HEK293 (cell line): ENCODE measurements around the gene UXS1.

Experiments used
- CTCF ChIA-PET: fragments of 350-600 bp; formaldehyde crosslinking; extraction: SDS; loops from one replicate; lab custom pipeline; 2021; ENCODE audit warnings: antibody characterized with exemption; lab: Yijun Ruan, JAX
- POLR2A ChIA-PET: fragments of 300-600 bp; formaldehyde crosslinking; extraction: SDS; loops from one replicate; lab custom pipeline; 2020; ENCODE audit warnings: antibody characterized with exemption, inconsistent platforms; lab: Yijun Ruan, JAX
- H3K27ac ChIP-seq: fragments of 200-500 bp; sonication (Bioruptor generic); 2 replicates; pipeline ENCODE4 v1.5.1; 2014; ENCODE audit warnings: low read depth, low read length, control low read depth, inconsistent platforms; ENCODE audit errors: extremely low read depth
- H3K36me3 ChIP-seq, 2 experiments: fragments of 200-500 bp in 1 of 2; sonication (Bioruptor generic) in 1 of 2; 1 replicate in 1 of 2; 2 replicates in 1 of 2; pipeline ENCODE4 v1.5.1; 2014 to 2017; ENCODE audit warnings: inconsistent platforms in 2 of 2, low read length in 2 of 2; ENCODE audit not compliant: control insufficient read depth in 2 of 2, insufficient read depth in 1 of 2
- H3K4me1 ChIP-seq: fragments of 200-500 bp; sonication (Bioruptor generic); 2 replicates; pipeline ENCODE4 v1.5.1; 2014; ENCODE audit warnings: mild to moderate bottlenecking, low read length, inconsistent platforms; ENCODE audit not compliant: control insufficient read depth, insufficient read depth
- H3K4me3 ChIP-seq: 2 replicates; pipeline ENCODE4 v1.5.1; 2011; ENCODE audit warnings: low read depth, mild to moderate bottlenecking, control low read depth, low read length, moderate library complexity
- H3K9me3 ChIP-seq: fragments of 200-500 bp; sonication (Bioruptor generic); 2 replicates; pipeline ENCODE4 v1.5.1; 2014; ENCODE audit warnings: low read depth, low read length, inconsistent platforms; ENCODE audit not compliant: control insufficient read depth, insufficient read depth
- IKZF3 ChIP-seq: fragments of 450-650 bp; IDR thresholded peaks from 2 replicates; pipeline ENCODE4 v1.5.0; 2018; ENCODE audit warnings: missing biosample characterization, mild to moderate bottlenecking, missing genetic modification characterization, moderate library complexity
- KLF17 ChIP-seq: fragments of 450-650 bp; formaldehyde crosslinking; IDR thresholded peaks from 2 replicates; pipeline ENCODE4 v1.5.1; 2016; ENCODE audit warnings: missing biosample characterization, missing genetic modification characterization
- RBAK ChIP-seq: fragments of 450-650 bp; formaldehyde crosslinking; IDR thresholded peaks from 2 replicates; pipeline ENCODE4 v1.5.1; 2016; ENCODE audit warnings: missing biosample characterization, missing genetic modification characterization
- TCF7L2 ChIP-seq: IDR thresholded peaks from 2 replicates; pipeline ENCODE4 v1.6.1; 2011; ENCODE audit warnings: low read depth, mild to moderate bottlenecking, inconsistent platforms, low read length, moderate library complexity, borderline replicate concordance
- YY2 ChIP-seq: fragments of 450-650 bp; formaldehyde crosslinking; IDR thresholded peaks from 2 replicates; pipeline ENCODE4 v1.5.1; 2016; ENCODE audit warnings: missing biosample characterization, missing genetic modification characterization
- ZBTB1 ChIP-seq: fragments of 450-650 bp; formaldehyde crosslinking; IDR thresholded peaks from 2 replicates; pipeline ENCODE4 v1.5.1; 2016; ENCODE audit warnings: missing biosample characterization, missing genetic modification characterization
- ZNF10 ChIP-seq: fragments of 450-650 bp; formaldehyde crosslinking; IDR thresholded peaks from 2 replicates; pipeline ENCODE4 v1.5.1; 2017; ENCODE audit warnings: missing biosample characterization, missing genetic modification characterization
- ZNF121 ChIP-seq: fragments of 450-650 bp; formaldehyde crosslinking; IDR thresholded peaks from 2 replicates; pipeline ENCODE4 v1.5.1; 2016; ENCODE audit warnings: missing biosample characterization, missing genetic modification characterization
- ZNF138 ChIP-seq: fragments of 450-650 bp; formaldehyde crosslinking; IDR thresholded peaks from 2 replicates; pipeline ENCODE4 v1.5.1; 2016; ENCODE audit warnings: missing biosample characterization, missing genetic modification characterization, borderline replicate concordance
- ZNF16 ChIP-seq: fragments of 450-650 bp; formaldehyde crosslinking; IDR thresholded peaks from 2 replicates; pipeline ENCODE4 v1.5.1; 2016; ENCODE audit warnings: low read depth, missing biosample characterization, missing genetic modification characterization
- ZNF19 ChIP-seq: fragments of 450-650 bp; formaldehyde crosslinking; IDR thresholded peaks from 2 replicates; pipeline ENCODE4; 2016; ENCODE audit warnings: missing biosample characterization, missing genetic modification characterization, low read depth
- ZNF214 ChIP-seq: fragments of 450-650 bp; formaldehyde crosslinking; IDR thresholded peaks from 2 replicates; pipeline ENCODE4 v1.5.1; 2017; ENCODE audit warnings: missing biosample characterization, mild to moderate bottlenecking, missing genetic modification characterization, borderline replicate concordance
- ZNF23 ChIP-seq: fragments of 450-650 bp; formaldehyde crosslinking; IDR thresholded peaks from 2 replicates; pipeline ENCODE4 v1.5.1; 2016; ENCODE audit warnings: missing biosample characterization, missing genetic modification characterization, borderline replicate concordance
- ZNF248 ChIP-seq: fragments of 450-650 bp; formaldehyde crosslinking; IDR thresholded peaks from 2 replicates; pipeline ENCODE4 v1.5.1; 2017; ENCODE audit warnings: missing biosample characterization, missing genetic modification characterization
- ZNF473 ChIP-seq: fragments of 450-650 bp; formaldehyde crosslinking; IDR thresholded peaks from 2 replicates; pipeline ENCODE4 v1.5.1; 2017; ENCODE audit warnings: missing biosample characterization, missing genetic modification characterization
- ZNF521 ChIP-seq: fragments of 450-650 bp; formaldehyde crosslinking; IDR thresholded peaks from 2 replicates; pipeline ENCODE4 v1.5.1; 2017; ENCODE audit warnings: missing biosample characterization, mild to moderate bottlenecking, missing genetic modification characterization
- ZNF555 ChIP-seq: fragments of 450-650 bp; formaldehyde crosslinking; conservative IDR thresholded peaks from 2 replicates; pipeline ENCODE4 v1.5.1; 2017; ENCODE audit warnings: missing biosample characterization, mild to moderate bottlenecking, missing genetic modification characterization, inconsistent platforms
- ZNF610 ChIP-seq: fragments of 450-650 bp; formaldehyde crosslinking; IDR thresholded peaks from 2 replicates; pipeline ENCODE4 v1.5.1; 2016; ENCODE audit warnings: missing biosample characterization, missing genetic modification characterization, borderline replicate concordance
- ZNF639 ChIP-seq: fragments of 450-650 bp; formaldehyde crosslinking; IDR thresholded peaks from 2 replicates; pipeline ENCODE4 v1.5.1; 2016; ENCODE audit warnings: missing biosample characterization, missing genetic modification characterization
- ZNF654 ChIP-seq: fragments of 450-650 bp; formaldehyde crosslinking; IDR thresholded peaks from 2 replicates; pipeline ENCODE4 v1.5.1; 2016; ENCODE audit warnings: low read depth, missing biosample characterization, missing genetic modification characterization
- ZNF792 ChIP-seq: fragments of 450-650 bp; formaldehyde crosslinking; IDR thresholded peaks from 2 replicates; pipeline ENCODE4 v1.5.1; 2016; ENCODE audit warnings: missing biosample characterization, missing genetic modification characterization
- ZSCAN5A ChIP-seq: fragments of 450-650 bp; formaldehyde crosslinking; IDR thresholded peaks from 2 replicates; pipeline ENCODE4 v1.5.1; 2016; ENCODE audit warnings: missing biosample characterization, missing genetic modification characterization
- TF ChIP-seq, protein P1 (sequence below): fragments of 450-650 bp; formaldehyde crosslinking; IDR thresholded peaks from 2 replicates; pipeline ENCODE4 v1.5.1; 2016; ENCODE audit warnings: missing biosample characterization, missing genetic modification characterization

Gene UXS1

DNA sequence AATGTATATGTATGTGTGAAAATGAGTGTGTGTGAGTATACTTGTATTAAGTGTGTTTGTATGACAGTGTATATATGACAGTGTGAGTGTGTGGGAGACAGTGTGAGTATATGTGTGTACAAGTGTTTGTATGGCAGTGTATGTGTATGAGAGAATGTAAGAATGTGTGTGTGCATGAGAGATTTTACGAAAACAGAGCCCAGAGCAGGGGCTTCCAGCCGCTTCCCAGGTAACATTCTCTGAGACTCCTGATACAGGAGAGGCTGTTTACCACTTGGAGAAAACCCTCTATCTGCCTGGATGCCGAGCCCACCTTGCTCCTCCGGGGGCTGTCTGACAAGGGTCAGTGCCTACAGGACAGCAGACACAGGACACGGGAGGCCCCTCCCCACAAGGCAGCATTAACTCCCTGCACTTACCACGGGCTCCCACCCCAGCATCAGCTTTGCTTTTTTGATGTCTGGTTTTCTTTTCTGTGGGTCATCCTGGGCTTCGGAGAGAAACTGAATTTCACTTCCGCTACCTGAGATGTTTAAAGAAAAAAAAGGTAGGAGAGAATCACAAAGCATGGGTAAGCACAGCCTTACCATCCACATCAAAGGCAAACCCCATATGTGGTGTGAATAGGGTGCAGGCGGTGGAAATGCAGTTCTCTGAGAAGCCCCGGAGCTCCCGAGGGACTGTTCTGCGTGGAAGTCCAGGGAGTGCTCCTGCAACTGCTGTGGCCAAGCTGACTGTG, 97.6 kb downstream of the UXS1 start:
- TF ChIP-seq, protein P1, sequence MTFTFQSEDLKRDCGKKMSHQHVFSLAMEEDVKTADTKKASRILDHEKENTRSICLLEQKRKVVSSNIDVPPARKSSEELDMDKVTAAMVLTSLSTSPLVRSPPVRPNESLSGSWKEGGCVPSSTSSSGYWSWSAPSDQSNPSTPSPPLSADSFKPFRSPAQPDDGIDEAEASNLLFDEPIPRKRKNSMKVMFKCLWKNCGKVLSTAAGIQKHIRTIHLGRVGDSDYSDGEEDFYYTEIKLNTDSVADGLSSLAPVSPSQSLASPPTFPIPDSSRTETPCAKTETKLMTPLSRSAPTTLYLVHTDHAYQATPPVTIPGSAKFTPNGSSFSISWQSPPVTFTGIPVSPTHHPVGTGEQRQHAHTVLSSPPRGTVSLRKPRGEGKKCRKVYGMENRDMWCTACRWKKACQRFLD: no peak
- no peak for TF ChIP-seq ZNF639
- ChIA-PET CTCF (no interaction called here), POLR2A (no interaction called here)
- H3K4me1 ChIP-seq: no peaks in the 10 kb centered on the region
- H3K9me3 ChIP-seq: no peaks in the 10 kb centered on the region
- H3K4me3 ChIP-seq: no peak overlapping the region
- H3K27ac ChIP-seq: no peak overlapping the region
- peaks cover 0 to 81% of the 10 kb centered on the region in 2 experiments; a peak in 2 of 3 replicates for H3K36me3 ChIP-seq

- Histone ChIP-seq H3K4me1 (no peaks in the 10 kb centered on the region), H3K9me3 (no peaks in the 10 kb centered on the region), H3K36me3 (peaks cover 0 to 73% of the 10 kb centered on the region in 2 experiments; a peak in 2 of 3 replicates), H3K27ac (no peak overlapping the region), H3K4me3 (no peak overlapping the region)
- POLR2A ChIA-PET: no interaction called here
- CTCF ChIA-PET: no interaction called here
- TF ChIP-seq YY2: no peak
- TF ChIP-seq ZNF610: no peak
- TF ChIP-seq ZSCAN5A (tag by site-specific recombination): no peak
- no peak for TF ChIP-seq ZNF16 (tag by site-specific recombination)
- TF ChIP-seq ZNF19 (tag by site-specific recombination): no peak
- no peak for TF ChIP-seq ZNF555 (tag by site-specific recombination)
- TF ChIP-seq IKZF3 (tag by site-specific recombination): no peak
- no peak for TF ChIP-seq ZNF473 (tag by site-specific recombination)
- no peak for TF ChIP-seq ZNF654 (tag by site-specific recombination)
These were observed 98.4 kb downstream of the UXS1 start for GRCh38 chr2:106095478-106096298.

DNA sequence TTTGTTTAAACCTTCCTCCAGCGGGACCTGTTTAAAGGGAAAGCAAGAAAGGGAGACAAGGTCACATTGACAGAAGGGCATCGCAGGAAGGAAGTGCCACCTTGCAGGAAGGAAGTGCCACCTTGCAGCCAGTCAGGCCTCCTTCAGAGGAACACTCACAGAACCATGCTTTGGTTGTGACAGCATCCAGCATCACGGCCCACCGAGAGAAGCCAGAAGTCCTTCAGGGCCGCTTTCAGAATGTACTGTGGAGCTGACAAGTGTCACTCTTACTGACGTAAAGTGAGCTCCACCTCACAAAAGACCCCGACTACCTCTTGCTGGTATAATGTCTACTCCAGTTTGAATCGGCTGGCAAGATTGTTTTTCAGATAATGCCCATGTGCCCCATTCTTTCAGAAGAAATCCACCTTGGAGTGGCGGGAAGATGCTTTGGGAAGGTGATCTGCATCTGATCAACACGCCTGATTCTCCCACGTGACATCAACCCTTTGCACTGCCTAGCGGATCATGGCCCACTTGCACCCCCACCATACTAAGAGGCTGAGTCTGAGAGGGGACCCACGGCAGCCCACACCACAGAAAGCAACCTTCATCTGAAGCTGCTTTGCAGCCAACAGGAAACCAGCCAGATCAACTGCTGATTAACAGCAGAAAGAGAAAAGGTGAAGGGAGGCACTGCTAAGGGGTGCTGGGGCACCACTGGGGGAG, 99.8 kb downstream of the UXS1 start:
- no peak for TF ChIP-seq ZNF610
- TF ChIP-seq ZBTB1 (tag by site-specific recombination): no peak
- TF ChIP-seq ZNF521 (tag by site-specific recombination): no peak
- no peak for TF ChIP-seq ZNF121 (tag by site-specific recombination)
- no peak for TF ChIP-seq KLF17 (tag by site-specific recombination)
- TF ChIP-seq ZNF248: no peak
- no peak for TF ChIP-seq TCF7L2
- no peak for TF ChIP-seq ZNF138 (tag by site-specific recombination)
- TF ChIP-seq ZNF23 (tag by site-specific recombination): no peak
- TF ChIP-seq ZNF214 (tag by site-specific recombination): no peak
- no peak for TF ChIP-seq ZNF10 (tag by site-specific recombination)
- no peak for TF ChIP-seq ZNF792 (tag by site-specific recombination)
- TF ChIP-seq RBAK: no peak
- no peak overlapping the region for H3K27ac ChIP-seq
- H3K4me3 ChIP-seq: no peak overlapping the region
- peaks cover 0 to 59% of the 10 kb centered on the region in 2 experiments; a peak in 2 of 3 replicates for H3K36me3 ChIP-seq
- CTCF ChIA-PET: interaction anchor here (0.5 to 1.5 kb wide), 3 partner anchors 11 to 448 kb away, joined by 3 to 6 read pairs (median 3); no protein-coding TSS in a partner anchor
- POLR2A ChIA-PET: no interaction called here
- no peaks in the 10 kb centered on the region; the same call in 1 of the 2 replicates for H3K9me3 ChIP-seq
- H3K4me1 ChIP-seq: no peaks in the 10 kb centered on the region
